ENCODE measurements around the gene CD300LB.

- TF ChIP-seq EZH2 (IDR thresholded peaks at IDR 0.05; ENCODE audit: borderline replicate concordance, low read depth, low read length, severe bottlenecking) (no peak), CTCF (IDR thresholded peaks at IDR 0.05; ENCODE audit: borderline replicate concordance, extremely low read depth, low read length, poor library complexity, severe bottlenecking) (no peak)
Measured at GRCh38 chr17:74574489-74575142, 43.3 kb upstream of the CD300LB start.

All from DND-41 (cell line).